ENCODE results near the gene ZDHHC5.
"Not testable (repeated sequence)": the region's sequence is repeated elsewhere in the genome, so short reads cannot be mapped to it uniquely, and the experiment has no call there.

ZDHHC5 gene

GRCh38 chr11:57679396-57679795, 11.5 kb downstream of the ZDHHC5 start:
- ATAC-seq (ENCODE audit: low read depth) (peak; percentile 90), DNase-seq (ENCODE audit: low spot score) (no peak)
- Histone ChIP-seq H3K27ac (ENCODE audit: poor library complexity, severe bottlenecking) (peak overlapping the region; percentile 59), H3K4me1 (ENCODE audit: insufficient read depth, poor library complexity, severe bottlenecking) (peaks cover 20% of the 10 kb centered on the region), H3K36me3 (ENCODE audit: low read depth) (peaks cover 60% of the 10 kb centered on the region), H3K4me3 (ENCODE audit: severe bottlenecking) (no peak overlapping the region), H3K27me3 (ENCODE audit: insufficient read depth, poor library complexity, severe bottlenecking) (no peaks in the 10 kb centered on the region), H3K9me3 (ENCODE audit: severe bottlenecking) (no peaks in the 10 kb centered on the region)
- no peak for TF ChIP-seq CTCF (IDR thresholded peaks at IDR 0.05; ENCODE audit: poor library complexity, severe bottlenecking)

DNA sequence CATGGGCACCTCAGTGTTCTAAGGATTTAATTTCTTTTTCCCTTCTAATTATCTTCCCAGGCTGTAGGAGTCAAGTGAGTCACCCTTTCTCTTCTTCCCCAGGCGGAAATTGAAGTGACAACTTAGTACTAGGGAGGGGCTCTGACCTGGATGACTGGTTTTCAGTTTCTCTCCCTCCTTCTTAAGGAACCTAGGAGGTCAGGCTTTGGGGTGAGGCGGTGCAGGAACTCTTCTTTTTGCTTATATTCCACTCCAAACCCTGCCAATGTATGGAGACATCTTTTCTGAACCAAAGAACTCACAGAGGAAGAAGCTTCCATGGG, 12.6 kb downstream of the ZDHHC5 start:
- Histone ChIP-seq H3K4me1 (ENCODE audit: insufficient read depth, poor library complexity, severe bottlenecking) (peaks cover 20% of the 10 kb centered on the region), H3K36me3 (ENCODE audit: low read depth) (peaks cover 60% of the 10 kb centered on the region), H3K4me3 (ENCODE audit: severe bottlenecking) (no peak overlapping the region), H3K27ac (ENCODE audit: poor library complexity, severe bottlenecking) (peak overlapping the region; percentile 59), H3K9me3 (ENCODE audit: severe bottlenecking) (no peaks in the 10 kb centered on the region), H3K27me3 (ENCODE audit: insufficient read depth, poor library complexity, severe bottlenecking) (no peaks in the 10 kb centered on the region)
- no peak for TF ChIP-seq CTCF (IDR thresholded peaks at IDR 0.05; ENCODE audit: poor library complexity, severe bottlenecking)
- ATAC-seq (ENCODE audit: low read depth) (peak; percentile 63; the same call in 2 of the 3 replicates), DNase-seq (ENCODE audit: low spot score) (no peak)

GRCh38 chr11:57681168-57681567, 13.3 kb downstream of the ZDHHC5 start:
- Histone ChIP-seq H3K27ac (ENCODE audit: poor library complexity, severe bottlenecking) (peak overlapping the region; percentile 59), H3K4me1 (ENCODE audit: insufficient read depth, poor library complexity, severe bottlenecking) (peaks cover 20% of the 10 kb centered on the region), H3K9me3 (ENCODE audit: severe bottlenecking) (no peaks in the 10 kb centered on the region), H3K27me3 (ENCODE audit: insufficient read depth, poor library complexity, severe bottlenecking) (no peaks in the 10 kb centered on the region), H3K36me3 (ENCODE audit: low read depth) (peaks cover 63% of the 10 kb centered on the region), H3K4me3 (ENCODE audit: severe bottlenecking) (no peak overlapping the region)
- no peak for DNase-seq (ENCODE audit: low spot score)
- ATAC-seq (ENCODE audit: low read depth): no peak
- TF ChIP-seq CTCF (IDR thresholded peaks at IDR 0.05; ENCODE audit: poor library complexity, severe bottlenecking): no peak

GRCh38 chr11:57690474-57690873, 22.6 kb downstream of the ZDHHC5 start:
- not testable (repeated sequence) for H3K4me1 ChIP-seq (ENCODE audit: insufficient read depth, poor library complexity, severe bottlenecking); H3K4me3 ChIP-seq (ENCODE audit: severe bottlenecking); H3K27me3 ChIP-seq (ENCODE audit: insufficient read depth, poor library complexity, severe bottlenecking); H3K27ac ChIP-seq (ENCODE audit: poor library complexity, severe bottlenecking); H3K9me3 ChIP-seq (ENCODE audit: severe bottlenecking); DNase-seq (ENCODE audit: low spot score); ATAC-seq (ENCODE audit: low read depth)
- H3K36me3 ChIP-seq (ENCODE audit: low read depth): peaks cover 96% of the 10 kb centered on the region

GRCh38 chr11:57698843-57699365, 31.0 kb downstream of the ZDHHC5 start:
- Histone ChIP-seq H3K4me1 (ENCODE audit: insufficient read depth, poor library complexity, severe bottlenecking) (no peaks in the 10 kb centered on the region), H3K36me3 (ENCODE audit: low read depth) (peaks cover 85% of the 10 kb centered on the region)

More at GRCh38 chr11:57698843-57699365, 31.0 kb downstream of the ZDHHC5 start:
- Histone ChIP-seq H3K9me3 (ENCODE audit: severe bottlenecking) (no peaks in the 10 kb centered on the region), H3K4me3 (ENCODE audit: severe bottlenecking) (no peak overlapping the region), H3K27me3 (ENCODE audit: insufficient read depth, poor library complexity, severe bottlenecking) (no peaks in the 10 kb centered on the region), H3K27ac (ENCODE audit: poor library complexity, severe bottlenecking) (no peak overlapping the region)
- DNase-seq (ENCODE audit: low spot score): no peak
- no peak for TF ChIP-seq CTCF (IDR thresholded peaks at IDR 0.05; ENCODE audit: poor library complexity, severe bottlenecking)
- ATAC-seq (ENCODE audit: low read depth): peak; percentile 35; the same call in 2 of the 3 replicates
